Measurements from ENCODE around the gene GABBR2.

GABBR2 gene

DNA sequence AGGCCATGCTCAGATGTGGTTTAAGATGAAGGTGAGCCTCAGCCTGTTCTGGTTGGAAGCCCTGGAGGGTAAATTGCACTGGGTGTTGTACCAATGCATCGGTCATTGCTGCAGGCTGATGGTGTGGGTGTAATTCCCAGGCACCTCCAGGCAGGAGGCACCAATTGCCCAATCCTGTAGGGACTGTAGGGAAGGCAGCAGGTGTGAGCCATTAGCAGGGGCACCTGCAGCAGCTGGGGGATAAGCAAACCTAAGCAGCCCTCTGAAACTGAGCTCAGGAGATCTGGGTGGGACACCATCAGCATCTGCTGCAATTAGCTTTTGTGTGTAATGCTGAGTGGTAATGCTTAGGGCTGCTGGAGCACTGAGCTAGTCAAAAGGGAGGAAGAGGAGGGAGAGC lies 263.2 kb downstream of the GABBR2 start:
- no peak for TF ChIP-seq GATA3 (IDR thresholded peaks at IDR 0.05; ENCODE audit: low read depth, low read length)
- no peak for TF ChIP-seq GATA2 (IDR thresholded peaks at IDR 0.05; ENCODE audit: low read depth, low read length)

- TF ChIP-seq GATA3 (IDR thresholded peaks at IDR 0.05; ENCODE audit: low read depth, low read length) (no peak), GATA2 (IDR thresholded peaks at IDR 0.05; ENCODE audit: low read depth, low read length) (no peak)
Observed at GRCh38 chr9:98444601-98445000, 264.1 kb downstream of the GABBR2 start.

DNA sequence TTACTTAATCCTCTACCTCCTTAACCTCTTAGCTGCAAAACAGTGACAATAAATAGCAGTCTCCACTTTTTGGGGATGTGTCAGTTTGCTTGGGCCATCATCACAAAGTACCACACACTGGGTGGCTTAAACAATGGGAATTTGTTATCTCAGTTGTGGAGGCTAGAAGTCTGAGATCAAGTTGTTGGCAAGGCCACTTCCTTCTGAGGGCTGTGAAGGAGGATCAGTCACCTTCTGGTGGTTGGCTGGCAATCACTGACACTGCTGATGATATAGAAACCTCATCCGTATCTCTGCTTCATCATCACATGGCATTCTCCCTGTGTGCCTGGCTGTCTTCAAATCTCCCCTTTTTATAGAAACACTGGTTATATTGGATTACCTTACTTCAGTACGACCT lies 266.2 kb downstream of the GABBR2 start:
- no peak for TF ChIP-seq GATA2 (IDR thresholded peaks at IDR 0.05; ENCODE audit: low read depth, low read length)
- no peak for TF ChIP-seq GATA3 (IDR thresholded peaks at IDR 0.05; ENCODE audit: low read depth, low read length)

GRCh38 chr9:98442114-98442513 lies 266.6 kb downstream of the GABBR2 start:
- TF ChIP-seq GATA2 (IDR thresholded peaks at IDR 0.05; ENCODE audit: low read depth, low read length), result no peak
- TF ChIP-seq GATA3 (IDR thresholded peaks at IDR 0.05; ENCODE audit: low read depth, low read length), result no peak

DNA sequence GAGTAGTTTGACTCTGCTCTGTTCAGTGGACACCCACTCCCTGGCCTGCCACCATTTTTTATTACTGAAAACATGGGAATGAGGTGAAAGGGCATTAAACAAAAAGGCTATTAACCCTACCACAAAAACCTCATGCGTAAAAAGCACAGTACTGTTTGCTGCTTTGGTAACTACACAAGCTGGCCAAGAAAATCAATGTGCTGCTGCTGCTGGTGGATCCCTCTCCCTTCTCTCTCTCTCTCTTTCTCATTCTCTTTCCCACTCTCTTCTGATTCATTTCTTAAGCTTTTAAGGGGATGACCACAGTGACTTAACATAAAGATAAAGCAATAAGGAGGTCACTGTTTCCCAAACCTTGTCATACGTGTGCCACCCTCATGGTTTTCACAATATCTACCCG lies 270.1 kb downstream of the GABBR2 start:
- TF ChIP-seq GATA3 (IDR thresholded peaks at IDR 0.05; ENCODE audit: low read depth, low read length) (no peak), GATA2 (IDR thresholded peaks at IDR 0.05; ENCODE audit: low read depth, low read length) (no peak)

GRCh38 chr9:98437458-98438034 lies 271.2 kb downstream of the GABBR2 start:
- TF ChIP-seq GATA3 (IDR thresholded peaks at IDR 0.05; ENCODE audit: low read depth, low read length) (no peak), GATA2 (IDR thresholded peaks at IDR 0.05; ENCODE audit: low read depth, low read length) (no peak)

DNA sequence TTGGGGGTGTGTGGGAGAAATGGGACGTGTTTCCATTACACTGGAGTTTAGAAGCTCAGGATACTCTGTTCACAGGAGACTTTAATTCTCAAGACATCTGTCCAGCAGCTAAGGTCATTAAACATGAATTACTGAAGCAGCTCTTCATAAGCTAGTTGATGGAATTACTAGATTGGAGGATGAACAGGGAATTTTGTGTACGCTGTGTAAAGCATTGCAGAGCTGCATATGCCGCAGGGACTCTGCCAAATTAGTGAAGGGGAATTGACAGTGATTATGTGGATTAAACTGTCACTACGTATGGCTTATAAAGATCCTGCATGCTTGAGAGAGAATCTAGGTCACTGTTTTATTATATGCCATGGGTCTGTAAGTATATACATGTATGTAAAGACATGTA lies 275.8 kb downstream of the GABBR2 start:
- TF ChIP-seq GATA2 (IDR thresholded peaks at IDR 0.05; ENCODE audit: low read depth, low read length) (no peak), GATA3 (IDR thresholded peaks at IDR 0.05; ENCODE audit: low read depth, low read length) (no peak)

- TF ChIP-seq GATA3 (IDR thresholded peaks at IDR 0.05; ENCODE audit: low read depth, low read length) (no peak), GATA2 (IDR thresholded peaks at IDR 0.05; ENCODE audit: low read depth, low read length) (no peak)
Observed at GRCh38 chr9:98432134-98432533, 276.6 kb downstream of the GABBR2 start.

DNA sequence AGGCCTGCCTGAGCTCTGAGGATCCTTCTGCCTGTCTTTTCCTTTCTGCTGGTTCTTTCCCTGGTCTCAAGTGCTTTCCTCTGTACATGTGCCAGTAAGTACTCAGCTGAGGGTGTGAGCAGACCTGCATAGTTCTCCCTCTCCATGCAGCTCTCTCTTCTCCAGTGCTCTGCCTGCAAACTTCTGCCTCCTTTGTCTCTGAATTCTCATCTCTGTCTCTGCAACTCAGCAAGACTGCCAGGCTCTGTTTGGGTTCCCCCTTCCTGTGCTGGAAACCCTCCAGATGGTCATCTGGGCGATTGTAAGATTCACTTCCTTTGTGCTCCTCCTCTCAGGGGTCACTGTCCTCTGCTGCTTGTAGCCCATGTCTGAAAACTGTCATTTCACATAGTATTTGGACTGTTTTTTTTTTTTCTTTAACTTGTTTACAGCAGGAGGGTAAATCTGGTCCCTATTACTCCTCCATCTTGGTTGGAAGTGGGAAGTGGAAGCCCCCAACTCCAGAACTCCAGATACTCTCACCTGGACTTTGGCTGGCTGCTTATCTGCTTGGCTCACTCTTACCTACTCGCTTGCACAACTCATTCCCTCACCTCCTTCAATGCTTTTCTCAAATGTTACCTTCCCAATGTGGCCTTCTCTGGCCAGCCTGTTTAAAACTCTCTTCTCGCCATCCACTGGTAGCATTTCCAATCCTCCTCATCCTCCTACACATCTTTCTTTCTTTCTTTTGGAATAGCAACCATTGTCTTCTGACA lies 278.0 kb downstream of the GABBR2 start:
- no peak for TF ChIP-seq GATA3 (IDR thresholded peaks at IDR 0.05; ENCODE audit: low read depth, low read length)
- no peak for TF ChIP-seq GATA2 (IDR thresholded peaks at IDR 0.05; ENCODE audit: low read depth, low read length)

DNA sequence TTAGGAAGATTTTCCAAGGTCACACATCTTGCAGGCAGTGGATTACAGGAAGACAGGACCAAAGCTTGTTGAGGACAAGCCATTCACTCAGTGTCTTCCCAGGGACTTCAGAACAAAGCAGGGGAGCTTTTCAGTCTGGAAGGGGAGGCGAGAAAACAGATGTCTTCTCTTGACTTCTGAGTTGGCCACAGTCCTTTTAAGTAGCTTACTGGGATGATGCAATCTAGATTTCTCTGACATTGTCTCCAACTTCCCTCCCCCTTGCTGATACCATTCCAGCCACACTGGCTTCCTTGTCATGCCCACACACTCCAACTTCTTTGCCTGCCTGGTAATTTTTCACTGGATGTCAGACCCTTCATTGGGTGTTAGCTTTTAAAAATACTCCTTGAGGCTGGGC lies 279.1 kb downstream of the GABBR2 start:
- TF ChIP-seq GATA3 (IDR thresholded peaks at IDR 0.05; ENCODE audit: low read depth, low read length), result no peak
- TF ChIP-seq GATA2 (IDR thresholded peaks at IDR 0.05; ENCODE audit: low read depth, low read length), result no peak

DNA sequence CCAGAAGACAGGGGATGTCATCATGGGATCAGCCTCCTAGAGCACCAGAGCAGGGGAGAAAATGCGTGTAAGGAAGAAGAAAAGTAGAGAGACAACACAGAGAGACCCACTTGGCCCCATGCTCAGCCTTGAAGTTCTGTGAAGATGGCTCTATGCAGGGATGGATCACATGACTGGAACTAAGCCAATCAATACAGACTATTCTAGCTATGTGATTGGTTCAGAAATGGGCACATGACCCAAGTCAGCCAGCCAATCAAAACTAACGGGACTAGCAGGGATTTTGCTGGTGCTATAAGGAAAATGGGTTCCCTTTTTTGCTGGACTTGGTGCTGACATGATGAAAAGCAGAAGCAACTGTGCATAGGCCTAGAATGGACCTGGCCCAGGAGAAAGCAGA lies 280.3 kb downstream of the GABBR2 start:
- no peak for TF ChIP-seq GATA3 (IDR thresholded peaks at IDR 0.05; ENCODE audit: low read depth, low read length)
- TF ChIP-seq GATA2 (IDR thresholded peaks at IDR 0.05; ENCODE audit: low read depth, low read length), result no peak

GRCh38 chr9:98427491-98427890 lies 281.2 kb downstream of the GABBR2 start:
- TF ChIP-seq GATA3 (IDR thresholded peaks at IDR 0.05; ENCODE audit: low read depth, low read length) (no peak), GATA2 (IDR thresholded peaks at IDR 0.05; ENCODE audit: low read depth, low read length) (no peak)

- TF ChIP-seq GATA3 (IDR thresholded peaks at IDR 0.05; ENCODE audit: low read depth, low read length) (no peak), GATA2 (IDR thresholded peaks at IDR 0.05; ENCODE audit: low read depth, low read length) (no peak)
Observed at GRCh38 chr9:98425079-98425478, 283.7 kb downstream of the GABBR2 start.

- TF ChIP-seq GATA3 (IDR thresholded peaks at IDR 0.05; ENCODE audit: low read depth, low read length), result no peak
- TF ChIP-seq GATA2 (IDR thresholded peaks at IDR 0.05; ENCODE audit: low read depth, low read length), result no peak
Observed at GRCh38 chr9:98419260-98419603, 289.5 kb downstream of the GABBR2 start.

DNA sequence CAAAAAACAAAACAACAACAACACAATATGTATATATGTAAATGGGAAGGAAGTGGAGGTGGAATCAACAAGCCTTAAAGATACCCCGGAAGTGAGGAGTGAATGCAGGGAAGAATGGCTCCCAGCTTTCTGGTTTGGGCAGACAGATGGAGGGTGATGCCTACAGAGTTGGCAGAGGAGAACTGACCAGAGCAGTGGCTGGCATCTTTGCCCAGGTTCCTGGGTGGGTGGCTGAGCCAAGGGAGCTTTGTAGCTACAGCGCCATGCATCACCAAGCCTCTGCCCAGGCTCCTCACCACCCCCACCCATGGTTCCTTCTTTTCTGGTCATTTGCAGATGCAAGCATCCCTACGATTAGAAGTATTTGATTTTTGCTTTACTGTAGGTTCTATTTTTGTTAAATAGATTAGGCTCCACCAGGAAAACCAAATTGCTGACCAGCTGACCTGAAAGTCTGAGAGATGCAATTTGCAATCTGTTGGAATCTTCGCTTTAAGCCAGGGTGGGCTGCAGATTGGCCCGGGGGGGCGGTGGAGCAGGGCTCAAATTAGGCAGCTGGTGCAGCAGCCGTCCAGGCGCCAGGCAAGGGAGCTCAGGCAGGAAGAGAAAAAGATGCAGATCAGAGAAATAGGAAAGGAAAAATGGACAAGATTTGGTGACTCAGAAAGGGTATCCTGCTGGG lies 290.0 kb downstream of the GABBR2 start:
- TF ChIP-seq GATA2 (IDR thresholded peaks at IDR 0.05; ENCODE audit: low read depth, low read length) (no peak), GATA3 (IDR thresholded peaks at IDR 0.05; ENCODE audit: low read depth, low read length) (no peak)
